ENCODE results near the gene PLEKHN1.

PLEKHN1 gene

GRCh38 chr1:920010-920409, 46.3 kb upstream of the PLEKHN1 start:
- Histone ChIP-seq H3K9me3 (replicated peaks; ENCODE audit: insufficient read depth, low read length) (no peaks in the 10 kb centered on the region), H2AFZ (ENCODE audit: low read length) (no peak overlapping the region), H3K4me3 (ENCODE audit: low read length) (no peak overlapping the region), H3K27me3 (replicated peaks; ENCODE audit: insufficient read depth, low read length) (peaks cover 92% of the 10 kb centered on the region), H3K36me3 (replicated peaks; ENCODE audit: insufficient read depth, low read length) (no peaks in the 10 kb centered on the region), H3K4me2 (ENCODE audit: low read depth, low read length) (no peak overlapping the region), H3K4me1 (ENCODE audit: low read length) (no peaks in the 10 kb centered on the region; the same call in 1 of the 2 replicates), H3F3A (ENCODE audit: insufficient read depth, low read length) (no peaks in the 10 kb centered on the region), H3K27ac (ENCODE audit: low read length) (no peak overlapping the region), H4K20me1 (ENCODE audit: insufficient read depth, low read length) (no peaks in the 10 kb centered on the region), H3K9ac (ENCODE audit: low read length) (no peak overlapping the region), H3K9me2 (replicated peaks; ENCODE audit: insufficient read depth, low read length) (no peaks in the 10 kb centered on the region), H3K79me2 (ENCODE audit: low read length) (no peaks in the 10 kb centered on the region)
- TF ChIP-seq CTCF (IDR thresholded peaks at IDR 0.05; ENCODE audit: low read length) (no peak), EZH2 (optimal IDR thresholded peaks at IDR 0.05; ENCODE audit: low read depth, low read length) (no peak), EZH2phosphoT487 (IDR thresholded peaks at IDR 0.05; ENCODE audit: low read length) (no peak)
- no peak for DNase-seq

GRCh38 chr1:920521-920920, 45.8 kb upstream of the PLEKHN1 start:
- H4K20me1 ChIP-seq (ENCODE audit: insufficient read depth, low read length): no peaks in the 10 kb centered on the region
- H3K4me1 ChIP-seq (ENCODE audit: low read length): no peaks in the 10 kb centered on the region; the same call in 1 of the 2 replicates
- no peak overlapping the region for H3K4me3 ChIP-seq (ENCODE audit: low read length)
- H2AFZ ChIP-seq (ENCODE audit: low read length): no peak overlapping the region
- no peaks in the 10 kb centered on the region for H3F3A ChIP-seq (ENCODE audit: insufficient read depth, low read length)
- peak overlapping the region; percentile 21; the same call in 1 of the 2 replicates for H3K4me2 ChIP-seq (ENCODE audit: low read depth, low read length)
- H3K9me3 ChIP-seq (replicated peaks; ENCODE audit: insufficient read depth, low read length): no peaks in the 10 kb centered on the region
- H3K36me3 ChIP-seq (replicated peaks; ENCODE audit: insufficient read depth, low read length): no peaks in the 10 kb centered on the region
- no peak for TF ChIP-seq EZH2 (optimal IDR thresholded peaks at IDR 0.05; ENCODE audit: low read depth, low read length)
- TF ChIP-seq EZH2phosphoT487 (IDR thresholded peaks at IDR 0.05; ENCODE audit: low read length): no peak
- no peak for TF ChIP-seq CTCF (IDR thresholded peaks at IDR 0.05; ENCODE audit: low read length)
- peaks cover 91% of the 10 kb centered on the region for H3K27me3 ChIP-seq (replicated peaks; ENCODE audit: insufficient read depth, low read length)
- H3K9ac ChIP-seq (ENCODE audit: low read length): no peak overlapping the region
- H3K79me2 ChIP-seq (ENCODE audit: low read length): no peaks in the 10 kb centered on the region
- no peak overlapping the region for H3K27ac ChIP-seq (ENCODE audit: low read length)
- no peak for DNase-seq
- H3K9me2 ChIP-seq (replicated peaks; ENCODE audit: insufficient read depth, low read length): no peaks in the 10 kb centered on the region

- Histone ChIP-seq H3K9ac (ENCODE audit: low read length) (no peak overlapping the region), H3K79me2 (ENCODE audit: low read length) (no peaks in the 10 kb centered on the region), H3K9me3 (replicated peaks; ENCODE audit: insufficient read depth, low read length) (no peaks in the 10 kb centered on the region), H3K36me3 (replicated peaks; ENCODE audit: insufficient read depth, low read length) (no peaks in the 10 kb centered on the region), H3K9me2 (replicated peaks; ENCODE audit: insufficient read depth, low read length) (no peaks in the 10 kb centered on the region), H4K20me1 (ENCODE audit: insufficient read depth, low read length) (no peaks in the 10 kb centered on the region), H3K4me3 (ENCODE audit: low read length) (no peak overlapping the region), H3F3A (ENCODE audit: insufficient read depth, low read length) (no peaks in the 10 kb centered on the region), H2AFZ (ENCODE audit: low read length) (no peak overlapping the region), H3K4me1 (ENCODE audit: low read length) (no peaks in the 10 kb centered on the region; the same call in 1 of the 2 replicates), H3K4me2 (ENCODE audit: low read depth, low read length) (peak overlapping the region; percentile 21; the same call in 1 of the 2 replicates), H3K27ac (ENCODE audit: low read length) (no peak overlapping the region), H3K27me3 (replicated peaks; ENCODE audit: insufficient read depth, low read length) (peaks cover 91% of the 10 kb centered on the region)
- peak; percentile 25 for DNase-seq
- TF ChIP-seq EZH2phosphoT487 (IDR thresholded peaks at IDR 0.05; ENCODE audit: low read length) (no peak), CTCF (IDR thresholded peaks at IDR 0.05; ENCODE audit: low read length) (0 out of 2 replicates have a peak, but pooled peaks have one; percentile 9)
These were observed 45.1 kb upstream of the PLEKHN1 start for GRCh38 chr1:921011-921837.
